Brain pericyte (primary cell): Measurements from ENCODE around the gene MTHFD1.

Source experiments
- DNase-seq: peaks from one replicate; pipeline ENCODE4 v3.0.0-alpha.2; 2012; ENCODE audit warnings: low read depth, low spot score

MTHFD1 gene

DNA sequence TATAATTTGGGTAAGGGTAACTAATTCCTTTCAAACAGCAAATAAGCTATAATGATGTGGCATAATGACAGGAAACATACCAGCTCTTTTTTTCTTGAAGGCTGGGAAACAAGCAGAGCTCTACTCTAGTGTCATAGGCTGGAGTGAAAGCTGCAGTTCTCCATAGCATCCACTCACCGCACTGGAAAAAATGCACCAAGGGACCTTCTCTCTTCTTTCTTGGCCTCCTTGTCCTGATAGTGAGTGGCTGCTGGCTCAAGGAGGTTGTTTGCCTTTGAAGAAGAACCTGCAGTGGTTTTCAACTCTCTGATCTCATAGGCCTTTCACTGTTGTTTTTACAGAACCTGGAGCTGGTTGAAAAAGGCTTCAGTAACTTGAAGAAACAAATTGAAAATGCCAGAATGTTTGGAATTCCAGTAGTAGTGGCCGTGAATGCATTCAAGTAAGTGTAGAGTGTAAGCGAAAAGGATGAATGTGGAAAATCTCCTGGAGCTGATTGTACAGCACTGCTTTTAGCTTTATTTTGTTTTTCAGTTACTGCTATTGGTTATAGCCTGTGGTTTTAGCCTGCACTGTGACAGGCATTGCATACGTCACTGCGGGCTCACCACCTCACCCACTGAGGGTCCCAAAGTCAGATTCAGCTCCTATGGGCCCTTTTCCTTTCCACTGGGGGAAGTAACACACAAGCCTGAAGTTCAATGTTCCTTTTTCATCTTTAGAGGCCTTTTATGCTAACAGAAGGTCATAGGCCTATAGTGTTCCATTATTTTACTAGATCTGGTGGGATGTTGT is 59.9 kb downstream of the MTHFD1 start:
- no peak for DNase-seq

DNA sequence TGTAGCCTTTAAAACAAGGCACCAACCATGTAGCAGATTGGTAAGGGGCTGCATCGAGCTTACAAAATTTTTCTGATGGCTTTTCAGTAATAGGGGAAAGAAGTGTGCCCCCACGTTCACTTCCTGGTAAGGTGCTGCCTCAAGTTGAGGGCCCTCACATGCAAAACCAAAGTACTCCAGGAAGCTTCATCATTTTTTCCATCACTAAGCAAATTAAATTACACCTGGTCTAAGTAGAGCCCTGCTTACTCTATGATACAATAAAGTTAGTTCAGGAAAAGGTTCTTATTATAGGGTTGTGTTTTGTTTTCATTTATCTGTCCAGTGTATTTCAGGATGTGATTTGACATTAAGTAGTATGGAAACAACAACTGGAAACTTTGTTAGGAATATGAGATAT is 62.1 kb downstream of the MTHFD1 start:
- no peak for DNase-seq

- no peak for DNase-seq
These were observed 66.5 kb downstream of the MTHFD1 start for GRCh38 chr14:64454671-64455070.

DNA sequence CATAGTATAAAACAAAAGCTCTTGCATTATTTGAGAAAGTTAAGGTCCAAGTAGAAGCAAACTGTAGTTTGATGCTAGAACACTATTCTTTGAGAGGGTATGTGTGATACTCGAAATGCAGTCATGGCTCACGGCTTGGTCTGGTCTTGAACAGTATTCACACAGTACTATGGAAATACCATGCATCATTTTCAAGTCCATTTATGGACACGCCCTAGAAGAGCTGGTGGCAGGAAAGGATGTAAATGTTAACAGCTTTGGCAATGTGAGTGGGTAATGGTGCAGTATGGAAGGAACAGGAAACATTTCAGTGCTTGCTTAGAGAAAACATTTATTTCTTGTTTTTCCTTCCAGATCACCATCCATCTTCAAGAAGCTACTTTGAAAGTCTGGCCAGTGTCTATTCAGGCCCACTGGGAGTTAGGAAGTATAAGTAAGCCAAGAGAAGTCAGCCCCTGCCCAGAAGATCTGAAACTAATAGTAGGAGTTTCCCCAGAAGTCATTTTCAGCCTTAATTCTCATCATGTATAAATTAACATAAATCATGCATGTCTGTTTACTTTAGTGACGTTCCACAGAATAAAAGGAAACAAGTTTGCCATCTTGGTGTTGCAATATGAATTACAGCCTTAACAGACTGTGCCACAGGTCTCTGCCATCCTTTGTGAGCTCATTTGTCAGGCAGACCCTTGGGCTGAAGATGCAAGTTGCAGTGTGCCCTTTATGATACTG is 71.4 kb downstream of the MTHFD1 start:
- DNase-seq: no peak

GRCh38 chr14:64461221-64461620 is 73.1 kb downstream of the MTHFD1 start:
- DNase-seq: no peak

- DNase-seq: no peak
These were observed 75.0 kb downstream of the MTHFD1 start for GRCh38 chr14:64463195-64463594.

DNA sequence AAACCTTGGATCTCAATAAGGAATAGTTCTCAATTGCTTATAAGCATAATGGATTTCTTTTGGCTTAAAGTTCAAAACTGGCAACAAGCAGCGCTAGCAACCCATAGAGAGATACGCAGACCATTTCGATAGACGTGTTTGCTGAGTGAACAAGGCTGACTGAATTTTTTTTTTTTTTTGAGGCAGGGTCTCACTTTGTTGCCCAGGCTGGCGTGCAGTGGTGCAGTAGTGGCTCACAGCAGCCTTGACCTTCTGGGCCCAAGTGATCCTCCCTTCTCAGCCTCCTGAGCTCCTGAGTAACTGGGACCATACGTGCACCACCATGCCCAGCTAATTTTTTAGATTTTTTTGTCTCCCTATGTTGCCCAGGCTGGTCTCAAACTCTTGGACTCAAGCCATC is 75.7 kb downstream of the MTHFD1 start:
- no peak for DNase-seq

DNA sequence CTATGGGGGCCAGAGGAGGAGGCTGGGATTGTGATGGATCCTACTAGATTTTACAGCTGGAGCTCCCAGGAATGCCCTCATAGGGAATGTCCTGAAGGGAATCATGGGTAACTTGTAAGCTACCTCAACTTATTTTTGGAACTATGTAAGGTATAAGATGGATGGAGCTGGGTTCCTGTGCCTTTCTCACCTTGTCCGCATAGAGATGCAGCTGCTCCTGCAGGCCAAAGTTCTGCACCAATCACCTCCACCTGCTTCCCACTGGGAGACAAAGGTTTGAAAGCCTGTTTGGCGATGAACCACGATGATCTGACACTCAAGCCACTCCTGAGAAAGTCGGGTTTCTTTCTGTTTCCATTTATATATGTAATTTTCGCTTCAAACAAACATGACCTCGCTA is 76.5 kb downstream of the MTHFD1 start:
- DNase-seq: no peak

GRCh38 chr14:64465191-64465822 is 77.2 kb downstream of the MTHFD1 start, which contains the start of gene AKAP5:
Gene AKAP5, plus strand, starts transcription at chr14:64465499. Its CDS starts 2,896 bp downstream, at chr14:64468395.
- DNase-seq: no peak

- no peak for DNase-seq
These were observed 77.8 kb downstream of the MTHFD1 start for GRCh38 chr14:64465831-64466554.

GRCh38 chr14:64467101-64467500 is 78.9 kb downstream of the MTHFD1 start:
- DNase-seq: no peak

GRCh38 chr14:64467566-64467965 is 79.4 kb downstream of the MTHFD1 start:
- no peak for DNase-seq

GRCh38 chr14:64468451-64468850 is 80.3 kb downstream of the MTHFD1 start:
- no peak for DNase-seq

GRCh38 chr14:64474041-64474440 is 85.9 kb downstream of the MTHFD1 start:
- DNase-seq: no peak

- DNase-seq: no peak
These were observed 86.5 kb downstream of the MTHFD1 start for GRCh38 chr14:64474698-64475097.

GRCh38 chr14:64475585-64476273 is 87.6 kb downstream of the MTHFD1 start:
- DNase-seq: no peak

- DNase-seq: no peak
These were observed 88.3 kb downstream of the MTHFD1 start for GRCh38 chr14:64476438-64476837.

GRCh38 chr14:64478634-64479250 is 90.6 kb downstream of the MTHFD1 start:
- no peak for DNase-seq

DNA sequence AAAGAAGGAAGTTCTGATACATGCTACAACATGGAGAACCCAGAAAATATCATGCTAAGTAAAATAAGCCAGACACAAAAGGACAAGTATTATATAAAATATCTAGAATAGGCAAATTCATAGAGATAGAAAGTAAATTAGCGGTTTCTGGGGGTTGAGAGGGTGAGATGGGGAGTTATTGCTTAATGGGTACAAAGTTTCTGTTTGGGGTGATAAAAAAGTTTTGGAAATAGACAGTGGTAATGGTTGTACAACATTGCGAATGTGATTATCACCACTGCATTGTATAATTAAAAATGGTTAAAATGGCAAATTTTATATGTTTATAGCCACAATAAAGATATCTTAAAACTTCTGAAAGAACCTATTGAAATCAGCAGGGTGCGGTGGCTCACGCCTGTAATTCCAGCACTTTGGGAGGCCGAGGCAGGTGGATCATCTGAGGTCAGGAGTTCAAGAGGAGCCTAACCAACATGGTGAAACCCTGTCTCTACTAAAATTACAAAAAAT is 100.5 kb downstream of the MTHFD1 start:
- no peak for DNase-seq

- no peak for DNase-seq
These were observed 103.5 kb downstream of the MTHFD1 start for GRCh38 chr14:64491637-64492036.

GRCh38 chr14:64493455-64493854 is 105.3 kb downstream of the MTHFD1 start:
- no peak for DNase-seq
